Activated T-cell treated with anti-CD3 and anti-CD28 coated beads for 48 hours (primary cell): ENCODE results near the gene PTMA.

ENCODE experiments used
- DNase-seq: peaks from one replicate; pipeline ENCODE4 v3.0.0-alpha.2; 2020; ENCODE audit warnings: low read depth

The PTMA gene

DNA sequence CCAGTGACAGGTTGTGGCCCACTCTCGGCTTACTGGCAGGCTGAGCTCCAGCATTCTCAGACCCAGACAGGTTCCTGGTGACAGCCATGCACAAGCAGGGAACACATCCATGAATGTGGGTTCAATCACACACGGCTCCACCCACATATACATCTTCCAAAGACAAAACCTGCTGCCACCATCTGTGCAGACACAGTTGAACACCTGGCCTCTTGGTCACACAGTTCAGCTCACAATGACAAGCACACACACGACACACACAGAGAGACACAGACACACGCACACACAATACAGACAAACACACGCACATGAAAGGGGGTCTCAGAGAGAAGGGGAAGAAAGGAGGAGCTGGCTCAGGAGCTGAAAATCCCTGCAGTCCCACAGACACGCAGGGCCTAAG is 32.1 kb upstream of the PTMA start:
- no peak for DNase-seq

DNA sequence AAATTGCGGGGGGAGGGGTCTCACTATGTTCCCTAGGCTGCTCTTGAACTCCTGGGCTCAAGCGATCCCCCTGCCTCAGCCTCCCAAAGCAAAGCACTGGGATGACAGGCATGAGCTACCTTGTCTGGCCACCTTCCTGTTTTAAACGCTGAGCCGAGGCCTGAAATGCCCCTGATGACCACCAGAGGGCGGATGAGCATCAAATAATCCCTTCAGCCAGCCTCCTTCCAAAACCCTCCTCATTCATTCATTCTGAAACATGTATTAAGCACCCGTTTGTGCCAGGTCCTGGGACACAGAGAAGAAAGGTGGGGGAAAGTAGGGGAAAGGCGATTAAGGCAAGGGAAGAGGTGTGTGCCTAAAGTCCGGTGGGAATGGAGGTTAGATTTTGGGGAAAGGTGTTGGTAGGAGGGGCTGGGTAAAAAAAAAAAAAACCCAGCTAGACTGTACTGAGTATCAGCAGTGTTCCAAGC is 30.7 kb upstream of the PTMA start:
- DNase-seq = peak; percentile 76

DNA sequence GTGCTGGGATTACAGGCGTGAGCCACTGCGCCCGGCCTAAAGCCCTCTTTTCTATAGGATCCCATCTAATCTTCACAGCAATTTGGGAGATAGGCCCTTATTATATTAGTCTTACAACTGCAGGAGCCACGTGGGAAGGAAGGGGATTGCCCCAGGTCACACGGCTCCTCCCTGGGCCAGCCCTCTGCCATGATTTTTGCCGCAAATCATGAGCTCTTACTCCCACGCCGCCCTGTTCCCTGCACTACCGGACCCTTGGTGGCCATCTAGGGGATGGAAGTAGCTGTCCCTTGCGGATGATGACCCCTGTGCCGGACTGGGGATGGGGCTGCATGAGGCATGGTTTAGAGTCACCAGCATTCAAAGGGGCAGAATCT is 28.4 kb upstream of the PTMA start:
- no peak for DNase-seq

DNA sequence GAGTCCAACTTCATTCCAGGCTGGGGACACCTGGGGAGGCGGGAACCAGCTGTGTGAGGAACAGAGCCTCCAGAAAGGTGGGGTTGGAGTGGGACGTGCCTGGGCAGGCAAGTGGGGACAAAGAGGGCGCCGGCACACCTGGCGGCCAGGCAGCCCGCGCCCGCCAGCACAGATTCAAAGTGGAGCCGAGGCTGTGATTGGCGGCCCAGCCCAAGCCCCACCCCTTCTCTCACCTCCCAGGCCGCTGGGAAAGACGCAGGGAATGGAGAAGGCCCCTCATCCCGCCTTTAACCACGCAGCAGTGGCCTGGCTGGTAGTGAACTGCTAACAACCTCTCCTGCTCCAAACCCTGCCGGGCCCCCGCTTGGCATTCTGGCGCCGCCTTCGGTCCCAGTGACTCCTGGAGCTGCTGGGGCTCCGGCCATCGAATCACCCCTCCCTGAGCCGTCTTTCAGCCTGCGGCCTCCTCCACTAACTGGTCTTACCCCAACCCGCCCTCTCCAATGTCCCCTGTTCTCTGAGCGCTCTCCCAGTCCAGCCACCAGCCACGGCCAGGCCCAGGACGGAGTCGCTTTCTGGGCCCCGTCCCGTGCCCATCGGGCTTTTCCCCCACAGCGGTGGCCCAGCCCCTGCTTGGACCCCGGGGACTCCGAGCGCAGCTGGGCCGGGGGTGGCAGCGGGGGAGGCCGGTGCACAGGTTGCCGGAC is 27.9 kb upstream of the PTMA start:
- no peak for DNase-seq

DNA sequence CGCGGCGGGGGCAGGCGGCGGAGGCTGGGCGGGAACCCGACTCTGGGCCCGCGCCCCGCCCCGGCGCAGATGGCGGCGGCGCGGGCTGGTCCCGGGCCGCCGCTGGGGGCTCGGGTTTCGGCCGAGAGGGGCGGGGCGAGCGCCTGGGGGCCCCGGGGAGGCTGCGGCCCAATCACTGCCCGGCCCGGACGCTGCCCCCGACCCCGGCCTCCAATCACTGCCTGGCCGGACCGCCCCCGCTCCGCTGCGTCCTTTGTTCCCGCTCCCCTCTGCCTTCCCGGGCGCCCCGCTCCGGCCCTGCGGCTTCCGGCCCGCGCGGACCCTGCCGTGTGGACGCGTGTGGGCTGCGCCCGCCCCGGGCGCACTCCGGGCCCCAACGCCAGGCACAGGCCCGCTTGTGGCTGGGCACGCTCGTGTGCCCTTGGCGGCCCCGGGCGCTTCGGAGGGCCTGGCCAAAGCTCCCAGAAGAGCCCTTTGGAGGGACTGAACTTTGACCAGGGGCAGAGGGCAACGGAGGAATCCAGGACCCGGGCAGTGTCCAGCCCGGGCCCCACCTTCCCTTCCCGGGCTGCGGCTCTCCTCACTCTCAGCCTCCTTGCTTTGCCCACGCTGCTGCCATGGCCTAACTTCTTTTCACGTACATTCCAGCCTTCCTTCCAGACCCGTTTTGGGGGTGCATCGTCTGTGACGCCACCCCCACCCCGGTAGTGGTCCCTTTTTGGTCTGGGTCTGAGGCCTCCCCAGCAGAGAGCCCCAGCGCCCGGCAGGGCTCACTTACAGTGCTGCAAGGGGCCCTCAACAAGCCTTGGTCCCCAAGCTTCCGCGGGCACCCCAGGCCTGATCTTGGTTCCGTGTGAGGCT is 27.1 kb upstream of the PTMA start:
- DNase-seq = no peak

DNA sequence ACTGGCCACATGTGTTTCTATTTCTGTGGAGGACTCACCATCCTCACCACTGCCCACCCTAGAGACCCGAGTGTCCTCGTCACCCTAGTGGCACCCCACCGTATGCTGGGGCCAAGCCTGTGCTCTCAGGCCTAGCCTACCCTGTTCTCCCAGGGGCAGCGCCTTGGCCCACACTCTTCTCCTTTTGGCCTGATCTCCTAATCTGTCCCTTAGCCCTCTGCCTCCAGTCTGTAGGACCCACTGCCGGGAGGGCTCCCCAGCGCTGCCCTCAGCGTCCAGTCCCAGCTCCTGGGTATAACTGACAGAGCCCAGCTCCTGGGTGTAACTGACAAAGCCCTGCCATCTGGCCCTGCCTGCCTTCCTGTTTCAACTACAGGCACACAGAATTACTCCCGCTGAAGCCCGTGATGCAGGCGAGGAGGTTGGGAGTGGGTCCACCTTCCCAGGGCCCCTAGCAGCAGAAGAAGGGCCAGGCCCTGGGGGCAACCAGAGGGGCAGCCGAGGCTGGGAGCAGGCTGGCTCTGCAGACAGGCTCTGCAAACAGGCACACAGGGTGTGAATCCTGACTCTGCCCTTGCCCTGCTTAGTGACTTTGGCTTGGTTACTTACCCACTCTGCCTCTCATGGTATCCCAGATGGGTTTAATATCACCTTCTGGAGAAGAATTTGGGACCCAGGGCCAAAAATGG is 25.6 kb upstream of the PTMA start:
- DNase-seq = no peak

DNA sequence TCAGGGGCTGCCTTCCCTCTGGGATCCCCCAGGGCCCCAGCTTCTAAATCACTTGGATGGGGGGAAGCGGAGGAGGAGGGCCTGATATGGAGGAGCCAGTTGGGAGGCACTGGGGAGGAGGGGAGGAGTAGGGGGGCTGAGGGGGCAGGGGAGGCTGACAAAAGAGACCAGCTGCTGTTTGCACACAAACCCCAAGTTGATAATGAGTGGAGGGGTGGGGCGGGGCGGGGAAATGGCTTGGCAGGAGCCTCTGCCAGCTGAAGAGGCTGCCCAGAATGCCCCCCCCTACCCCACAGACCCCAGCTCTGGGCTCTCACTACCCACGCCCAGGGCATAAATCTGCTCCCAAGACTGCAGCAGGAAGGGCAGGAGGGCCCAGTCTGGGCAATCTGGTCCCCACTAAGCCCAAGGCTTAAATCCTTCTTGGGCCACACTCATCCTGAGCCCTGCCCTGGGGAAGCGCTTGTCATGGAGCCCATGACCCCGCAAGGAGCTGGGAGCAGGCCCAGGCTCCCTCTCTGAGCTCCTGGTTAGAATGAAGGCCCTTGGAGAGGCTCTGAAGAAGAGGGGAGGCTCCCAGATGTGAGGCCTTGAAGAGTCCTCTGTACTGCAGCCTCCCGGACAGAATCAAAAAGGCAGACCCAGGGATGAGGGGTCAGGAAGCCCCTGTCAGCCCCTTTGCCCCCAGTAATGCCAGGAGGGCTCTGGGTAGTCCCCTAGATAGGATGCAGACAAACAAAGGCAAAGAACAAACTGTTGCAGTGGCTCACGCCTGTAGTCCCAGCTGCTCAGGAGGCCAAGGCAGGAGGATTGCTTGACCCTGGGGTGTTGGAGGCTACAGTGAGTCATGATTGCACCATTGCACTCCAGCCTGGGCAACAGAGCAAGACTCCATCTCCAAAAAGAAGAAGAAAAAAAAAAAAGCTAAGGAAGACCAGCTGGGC is 24.8 kb upstream of the PTMA start:
- DNase-seq = no peak

DNA sequence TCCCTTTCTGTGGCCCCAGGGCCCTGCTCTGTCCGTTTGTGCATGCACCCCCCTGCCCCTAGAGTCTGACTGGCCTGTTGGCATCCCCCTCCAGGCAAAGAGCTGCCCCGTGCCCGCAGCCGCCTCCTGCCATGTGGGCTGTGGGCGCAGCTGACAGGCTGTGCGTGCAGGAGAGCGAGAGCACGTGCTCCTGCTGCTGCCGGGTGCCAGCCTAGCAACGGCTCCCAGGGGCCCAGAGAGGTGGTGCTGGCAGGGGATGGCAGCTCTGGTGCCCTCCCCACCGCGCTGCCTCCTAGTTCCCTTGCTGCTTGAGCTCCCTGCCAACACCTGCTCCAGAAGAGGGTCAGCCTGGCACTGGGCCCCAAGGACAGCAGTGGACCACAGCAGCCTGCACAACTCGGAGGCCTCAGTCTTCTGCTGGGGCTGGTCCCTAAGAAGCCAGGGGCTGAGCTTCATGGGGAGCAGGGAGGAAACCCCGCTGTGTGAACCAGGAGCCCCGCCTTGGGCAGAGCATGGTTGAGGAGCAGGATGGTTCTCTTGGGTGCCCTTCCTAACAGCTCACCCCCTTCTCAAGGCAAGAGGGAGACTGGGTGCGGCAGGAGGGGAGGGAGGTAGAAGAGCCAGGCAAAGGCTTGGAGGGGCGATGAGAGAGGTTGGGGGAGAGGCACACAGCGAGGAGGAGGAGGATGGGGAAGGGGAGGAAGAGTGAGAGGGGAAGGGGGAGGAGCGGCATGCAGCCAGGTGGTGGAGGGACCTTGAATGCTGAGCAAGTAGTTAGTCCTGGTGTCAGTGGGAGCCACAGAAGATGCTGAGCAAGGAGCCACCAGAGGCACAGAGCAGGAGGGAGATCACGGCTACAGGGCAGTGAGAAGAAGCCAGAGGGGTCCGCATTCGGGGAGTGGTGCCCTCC is 23.8 kb upstream of the PTMA start:
- DNase-seq = no peak

DNA sequence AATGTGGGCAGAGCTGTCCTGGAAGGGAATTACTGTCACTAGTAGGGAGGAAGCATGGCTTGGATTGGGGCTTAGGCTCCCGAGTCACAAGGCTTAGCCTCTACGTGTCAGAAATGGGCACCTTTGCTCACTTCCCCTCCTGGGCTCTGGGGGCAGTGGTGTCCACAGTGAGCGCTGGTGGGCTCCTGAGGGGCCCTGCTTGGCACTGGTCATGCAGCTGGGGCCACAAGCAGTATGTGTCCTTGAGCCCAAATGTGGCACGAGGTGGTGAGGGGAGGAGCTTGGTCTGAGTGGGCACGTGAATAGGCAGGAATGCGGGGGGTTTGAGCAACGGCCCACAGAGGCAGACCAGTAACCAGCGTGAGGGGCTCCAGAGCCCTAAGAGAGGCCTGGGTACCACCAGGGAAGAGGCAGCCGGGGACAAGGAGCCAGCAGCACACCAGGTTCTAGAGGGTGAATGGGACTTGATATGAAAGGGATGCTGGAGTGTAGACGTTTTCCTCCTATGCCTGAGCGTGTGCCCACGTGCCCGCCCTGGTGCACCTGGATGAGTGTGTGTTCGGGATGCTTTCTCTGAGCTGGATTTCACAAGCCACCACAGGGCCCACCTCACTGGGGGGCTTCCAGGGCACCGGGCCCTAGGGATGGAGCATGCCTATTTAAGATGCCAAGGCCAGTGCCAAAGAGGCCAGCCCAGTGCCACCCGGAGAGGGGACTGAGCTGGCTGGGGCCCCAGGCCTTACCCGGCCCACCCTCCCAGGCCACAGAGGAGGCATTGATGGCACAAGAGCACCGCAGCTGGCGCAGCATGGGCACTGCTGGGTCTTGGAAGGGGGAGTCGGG is 22.8 kb upstream of the PTMA start:
- DNase-seq = no peak

DNA sequence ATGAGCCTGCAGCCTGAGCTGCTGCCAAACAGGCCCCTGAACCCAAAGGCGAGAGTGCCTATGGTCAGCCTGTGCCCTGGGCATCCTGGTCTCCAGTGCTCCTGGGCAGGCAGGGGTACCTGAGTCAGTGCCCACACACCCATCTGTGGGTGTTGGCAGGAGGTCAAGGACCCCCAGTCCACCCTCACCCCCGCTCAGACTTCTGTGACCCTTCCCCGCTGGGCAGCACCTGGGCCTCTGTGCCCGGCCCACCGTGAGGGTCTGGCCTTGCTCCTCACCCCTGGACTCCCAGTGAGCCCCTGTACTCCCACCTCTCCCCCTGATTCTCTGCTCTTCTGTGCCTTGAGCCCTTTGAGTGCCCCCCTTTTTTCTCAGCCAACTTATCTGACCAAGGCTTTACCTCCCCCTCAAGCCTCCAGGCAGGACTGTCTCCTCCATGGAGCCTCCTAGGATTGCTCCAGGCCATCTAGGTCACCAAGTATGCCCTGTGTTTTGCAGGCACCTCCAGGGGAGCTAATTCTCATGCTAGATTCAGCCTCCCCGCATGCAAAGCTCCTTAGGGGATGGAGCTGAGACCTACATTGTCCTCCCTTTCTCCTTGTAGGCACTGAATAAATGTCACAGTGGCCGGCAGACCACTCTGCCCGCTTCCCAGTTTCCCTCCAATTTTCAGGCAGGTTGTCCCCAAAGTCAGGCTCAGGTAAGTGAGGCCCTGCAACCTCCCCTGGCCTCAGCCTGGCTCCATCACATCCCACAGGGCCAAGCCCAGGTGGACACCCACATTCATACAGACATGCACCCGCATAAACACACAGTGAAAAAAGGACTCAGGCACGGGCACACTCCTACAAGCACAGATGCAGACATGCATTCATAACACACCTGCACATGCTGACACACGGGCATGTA is 21.9 kb upstream of the PTMA start:
- DNase-seq = no peak

DNA sequence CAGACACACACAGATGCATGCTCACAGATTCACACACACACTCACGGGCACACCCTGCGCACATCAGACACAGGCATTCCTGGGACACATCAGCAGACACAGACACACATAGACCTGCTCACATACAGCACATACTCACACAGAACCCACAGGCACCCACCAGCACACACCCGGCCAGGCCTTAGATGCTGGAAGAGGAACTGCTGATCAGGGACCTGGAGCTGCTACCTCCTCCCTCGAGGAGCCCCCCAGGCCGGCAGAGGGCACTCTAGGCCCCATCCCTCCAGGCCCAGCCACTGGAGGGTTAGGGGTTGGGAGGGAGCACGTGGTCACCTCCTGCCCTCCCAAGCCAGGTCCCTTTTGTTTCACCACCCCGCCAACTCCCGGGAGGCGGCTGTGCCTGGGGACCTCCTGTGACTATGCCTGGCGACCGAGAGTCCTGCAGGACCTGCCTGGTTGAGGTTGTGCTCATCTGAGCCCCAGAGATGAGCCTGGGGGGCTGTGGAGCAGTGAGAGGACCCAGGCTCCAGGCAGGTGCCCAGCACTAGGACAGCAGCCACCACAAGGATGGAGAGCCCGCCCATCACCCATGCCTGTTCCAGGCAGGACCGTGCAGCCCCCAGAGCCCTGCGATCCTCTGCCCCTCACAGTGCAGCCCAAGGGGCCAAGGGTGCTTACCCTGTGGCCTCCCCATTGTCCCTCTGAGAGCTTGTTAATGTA is 21.0 kb upstream of the PTMA start:
- peak; percentile 61 for DNase-seq

DNA sequence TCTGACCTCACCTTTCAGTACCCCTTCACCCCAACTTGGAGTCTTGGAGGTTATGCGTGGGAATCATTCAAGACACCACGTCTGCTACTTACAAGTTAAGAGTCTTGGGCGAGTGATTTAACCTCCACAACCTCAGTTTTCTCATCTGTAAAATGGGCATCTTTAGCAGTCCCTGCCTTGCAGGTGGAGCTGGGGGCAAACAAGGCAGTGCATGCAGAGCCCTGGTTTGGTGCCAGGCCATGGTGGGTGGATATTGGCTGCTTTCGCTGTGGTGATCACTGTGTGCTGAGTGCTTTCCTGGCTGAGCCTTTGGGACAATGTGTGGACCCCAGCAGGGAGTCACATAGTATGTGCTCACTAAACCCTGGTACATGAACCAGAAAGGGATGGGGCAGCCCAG is 20.4 kb upstream of the PTMA start:
- DNase-seq = no peak

DNA sequence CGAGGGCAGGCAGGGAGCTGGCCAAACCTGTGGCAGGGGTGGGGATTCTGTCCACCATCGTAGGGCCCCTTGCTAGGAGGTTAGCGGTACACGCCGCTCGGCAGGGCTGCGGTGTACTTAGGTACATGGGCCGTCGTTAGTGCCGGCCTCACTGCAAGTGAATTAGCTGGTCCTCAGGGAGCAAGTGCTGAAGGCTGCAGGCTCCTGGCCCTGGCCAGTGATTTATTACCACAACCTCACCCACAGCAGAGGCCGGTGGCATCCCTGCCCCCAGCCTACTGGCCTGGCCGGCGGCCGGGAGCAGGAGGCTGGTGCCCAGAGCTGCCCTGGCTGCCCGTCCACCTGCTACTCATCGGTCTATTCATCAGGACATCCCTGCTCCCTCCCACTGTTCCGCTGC is 19.6 kb upstream of the PTMA start:
- no peak for DNase-seq

DNA sequence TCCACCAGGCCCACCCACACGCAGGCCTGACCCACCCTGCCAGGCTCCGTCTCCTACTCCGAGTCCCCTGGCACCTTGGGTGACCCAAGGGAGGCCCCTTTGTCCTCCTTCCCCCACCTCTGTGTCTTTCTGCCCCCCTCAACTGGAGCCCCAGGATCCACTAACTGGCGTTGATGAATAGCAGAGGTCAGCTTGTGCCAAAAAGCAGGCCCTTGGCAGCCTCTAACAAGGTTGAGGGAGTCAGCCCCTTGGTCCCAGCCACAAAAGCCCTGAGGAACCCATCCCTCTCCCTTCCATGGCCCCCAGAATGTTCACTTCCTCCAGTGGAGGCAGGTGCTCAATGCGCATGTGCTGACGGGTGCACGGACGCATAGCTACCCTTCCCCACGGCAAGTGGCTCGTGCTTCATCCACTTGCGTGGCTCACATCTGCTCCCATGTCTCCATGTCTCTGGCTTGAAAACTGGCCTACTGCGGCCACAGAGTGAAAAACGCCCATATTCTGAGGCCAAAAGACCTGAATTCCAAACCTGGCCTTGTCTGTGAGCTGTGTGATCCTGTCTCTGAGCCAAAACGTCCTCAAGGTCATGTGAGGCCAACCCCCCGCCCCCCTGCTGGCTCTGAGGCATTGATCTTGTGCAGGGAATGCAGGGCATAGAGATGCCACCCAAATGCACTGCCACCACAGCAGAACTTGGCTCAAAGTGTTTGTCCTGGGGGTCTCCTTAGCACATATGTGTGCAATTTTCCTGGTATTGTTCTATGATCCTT is 19.0 kb upstream of the PTMA start:
- DNase-seq = no peak

DNA sequence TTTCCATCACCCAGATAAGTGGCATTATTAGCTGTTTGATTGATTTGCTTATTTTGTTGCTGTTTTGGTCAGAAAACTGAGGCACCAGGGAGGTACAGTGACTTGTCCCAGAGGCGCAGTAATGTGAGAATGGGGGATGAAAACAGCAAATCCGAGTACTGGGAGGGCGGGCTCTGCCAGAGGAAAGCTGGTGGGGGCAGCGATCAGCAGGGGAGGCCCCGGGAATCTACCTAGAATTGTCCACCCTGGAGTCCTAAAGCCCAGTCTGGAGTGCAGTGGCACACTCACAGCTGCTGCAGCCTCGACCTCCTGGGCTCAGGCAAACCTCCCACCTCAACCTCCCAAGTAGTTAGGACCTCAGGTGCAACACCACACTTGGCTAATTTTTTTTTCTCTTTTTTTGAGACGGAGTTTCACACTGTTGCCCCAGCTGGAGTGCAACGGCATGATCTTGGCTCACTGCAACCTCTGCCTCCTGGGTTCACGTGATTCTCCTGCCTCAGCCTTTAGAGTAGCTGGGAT is 17.0 kb upstream of the PTMA start:
- DNase-seq = no peak

DNA sequence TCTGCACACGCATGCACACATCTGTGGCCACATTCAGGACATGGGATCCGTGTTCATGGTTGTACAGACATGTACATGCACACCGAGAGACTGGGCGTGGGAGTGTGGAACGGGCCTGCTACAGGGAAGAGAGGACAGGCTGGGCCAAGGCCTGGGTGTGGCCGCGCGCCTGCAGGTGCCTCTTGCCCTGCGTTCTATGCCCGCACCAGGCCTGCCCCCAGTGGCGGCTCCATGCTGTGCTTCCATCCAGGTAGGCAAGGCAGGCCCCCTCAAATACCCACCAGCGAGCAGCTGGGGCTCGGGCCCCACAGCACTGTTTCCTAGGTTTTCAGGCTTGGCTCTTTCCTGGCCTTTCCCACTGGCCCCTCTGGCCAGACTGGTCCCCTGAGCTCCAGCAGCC is 15.5 kb upstream of the PTMA start:
- no peak for DNase-seq

DNA sequence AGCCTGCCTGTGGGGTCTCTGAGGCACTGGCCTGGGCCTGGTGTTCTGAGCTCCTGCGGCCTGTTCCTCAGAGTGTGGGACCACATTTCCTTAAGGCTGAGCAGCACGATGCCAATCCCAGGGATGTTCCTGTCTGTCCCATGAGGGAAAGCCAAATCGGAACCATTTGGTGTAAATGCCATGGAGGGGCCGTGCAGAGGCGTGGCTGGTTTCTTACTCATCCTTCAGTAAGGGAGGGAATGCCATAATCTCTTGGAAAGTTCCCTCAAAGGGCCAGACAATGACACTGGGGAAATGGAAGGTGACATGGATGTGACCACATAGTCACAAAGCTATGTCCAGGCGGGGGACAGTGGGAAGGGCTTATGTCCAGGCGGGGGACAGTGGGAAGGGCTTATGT is 14.4 kb upstream of the PTMA start:
- DNase-seq = no peak
